H9 (cell line): ENCODE measurements around the gene HSD17B8. TPM values are rescaled to one million over a fixed set of nuclear protein-coding genes. Genes with fewer than 3 reads are reported as not detected.

Experiments used
- DNase-seq: peaks from one replicate; pipeline ENCODE4 v3.0.0-alpha.2; 2017
- H2AFZ ChIP-seq: one replicate; pipeline ENCODE4 v1.6.1; 2013; ENCODE audit warnings: mild to moderate bottlenecking, low read length, control low read depth, moderate library complexity
- H2AK5ac ChIP-seq: 2 replicates; pipeline ENCODE4 v1.6.1; 2013; ENCODE audit warnings: low read length, control low read depth, mixed read lengths; ENCODE audit not compliant: insufficient read length
- H2BK120ac ChIP-seq: one replicate; pipeline ENCODE4 v1.6.1; 2013; ENCODE audit warnings: low read depth, mild to moderate bottlenecking, low read length, control low read depth, inconsistent platforms; ENCODE audit not compliant: poor library complexity, severe bottlenecking
- H2BK12ac ChIP-seq: 2 replicates; pipeline ENCODE4 v1.6.1; 2013; ENCODE audit warnings: low read length, control low read depth, mixed read lengths, low read depth; ENCODE audit not compliant: insufficient read length
- H2BK15ac ChIP-seq: 2 replicates; pipeline ENCODE4 v1.6.1; 2013; ENCODE audit warnings: low read depth, low read length, control low read depth
- H2BK20ac ChIP-seq: one replicate; pipeline ENCODE4 v1.6.1; 2013; ENCODE audit warnings: low read depth, mild to moderate bottlenecking, low read length, control low read depth, inconsistent platforms; ENCODE audit not compliant: poor library complexity, severe bottlenecking
- H2BK5ac ChIP-seq: 2 replicates; pipeline ENCODE4 v1.6.1; 2013; ENCODE audit warnings: low read length, control low read depth, mixed read lengths; ENCODE audit not compliant: insufficient read length
- H3K14ac ChIP-seq: 2 replicates; pipeline ENCODE4 v1.6.1; 2013; ENCODE audit warnings: low read length, control low read depth; ENCODE audit not compliant: insufficient read depth
- H3K18ac ChIP-seq: 2 replicates; pipeline ENCODE4 v1.6.1; 2013; ENCODE audit warnings: low read depth, mild to moderate bottlenecking, mixed read lengths, low read length, control low read depth; ENCODE audit not compliant: insufficient read length
- H3K23ac ChIP-seq: 2 replicates; pipeline ENCODE4 v1.6.1; 2013; ENCODE audit warnings: low read length, control low read depth, mixed read lengths, low read depth; ENCODE audit not compliant: insufficient read length
- H3K23me2 ChIP-seq: 2 replicates; pipeline ENCODE4 v1.6.1; 2013; ENCODE audit warnings: low read depth, mild to moderate bottlenecking, mixed read lengths, low read length, control low read depth; ENCODE audit not compliant: insufficient read length, poor library complexity, severe bottlenecking
- H3K27ac ChIP-seq: 2 replicates; pipeline ENCODE4 v1.5.1; 2013; ENCODE audit warnings: low read length, control low read depth, mixed read lengths, low read depth; ENCODE audit not compliant: insufficient read length
- H3K27me3 ChIP-seq: 2 replicates; pipeline ENCODE4 v1.6.1; 2013; ENCODE audit warnings: low read length, control low read depth, inconsistent platforms; ENCODE audit not compliant: insufficient read depth
- H3K4ac ChIP-seq: 2 replicates; pipeline ENCODE4 v1.6.1; 2013; ENCODE audit warnings: low read depth, mild to moderate bottlenecking, control low read depth, inconsistent platforms, low read length, moderate library complexity
- H3K4me1 ChIP-seq: 2 replicates; pipeline ENCODE4 v1.6.1; 2013; ENCODE audit warnings: low read length, control low read depth, inconsistent platforms; ENCODE audit not compliant: insufficient read depth
- H3K4me2 ChIP-seq: 2 replicates; pipeline ENCODE4 v1.6.1; 2013; ENCODE audit warnings: low read length, control low read depth, mixed read lengths; ENCODE audit not compliant: insufficient read length, insufficient read depth
- H3K56ac ChIP-seq: 2 replicates; pipeline ENCODE4 v1.6.1; 2013; ENCODE audit warnings: low read depth, mild to moderate bottlenecking, mixed read lengths, low read length, control low read depth; ENCODE audit not compliant: insufficient read length
- H3K79me1 ChIP-seq: 2 replicates; pipeline ENCODE4 v1.6.1; 2013; ENCODE audit warnings: low read depth, mild to moderate bottlenecking, moderate library complexity, low read length, control low read depth, inconsistent platforms; ENCODE audit not compliant: insufficient read depth, poor library complexity, severe bottlenecking
- H3K79me2 ChIP-seq: 2 replicates; pipeline ENCODE4 v1.6.1; 2013; ENCODE audit warnings: low read length, control low read depth, inconsistent platforms; ENCODE audit not compliant: insufficient read depth
- H3K9ac ChIP-seq: 2 replicates; pipeline ENCODE4 v1.6.1; 2013; ENCODE audit warnings: low read length, control low read depth, mixed read lengths; ENCODE audit not compliant: insufficient read length; ENCODE audit errors: extremely low read depth
- H3K9me3 ChIP-seq: one replicate; pipeline ENCODE4 v1.6.1; 2013; ENCODE audit warnings: low read depth, low read length, inconsistent platforms; ENCODE audit not compliant: control insufficient read depth
- H3T11ph ChIP-seq: one replicate; pipeline ENCODE4 v1.6.1; 2013; ENCODE audit warnings: mild to moderate bottlenecking, low read length, control low read depth, inconsistent platforms
- H4K20me1 ChIP-seq: one replicate; pipeline ENCODE4 v1.6.1; 2013; ENCODE audit not compliant: control insufficient read depth, insufficient read length, insufficient read depth
- H4K5ac ChIP-seq: 2 replicates; pipeline ENCODE4 v1.6.1; 2013; ENCODE audit warnings: low read depth, mild to moderate bottlenecking, mixed read lengths, low read length, control low read depth; ENCODE audit not compliant: insufficient read length
- H4K8ac ChIP-seq: replicated peaks from 2 replicates; pipeline ENCODE4 v1.6.1; 2013; ENCODE audit warnings: low read length, control low read depth, mixed read lengths, low read depth; ENCODE audit not compliant: insufficient read length
- H4K91ac ChIP-seq: 2 replicates; pipeline ENCODE4 v1.6.1; 2013; ENCODE audit warnings: low read depth, mild to moderate bottlenecking, moderate library complexity, mixed read lengths, low read length, control low read depth; ENCODE audit not compliant: insufficient read length
- H3K27ac Mint-ChIP-seq, 3 experiments: 2 replicates in 2 of 3; 3 replicates in 1 of 3; pipeline ENCODE4 v1.8.0; 2020 to 2021; ENCODE audit warnings: mixed read lengths in 3 of 3, mild to moderate bottlenecking in 1 of 3, moderate library complexity in 1 of 3
- H3K27me3 Mint-ChIP-seq: 2 replicates; pipeline ENCODE4 v1.8.0; 2021; ENCODE audit warnings: low read depth, mild to moderate bottlenecking, moderate library complexity, mixed read lengths
- H3K36me3 Mint-ChIP-seq, 3 experiments: 2 replicates in 2 of 3; 3 replicates in 1 of 3; pipeline ENCODE4 v1.8.0; 2020 to 2021; ENCODE audit warnings: low read depth in 3 of 3, mixed read lengths in 3 of 3; ENCODE audit not compliant: insufficient read depth in 1 of 3
- H3K4me1 Mint-ChIP-seq, 2 experiments: 2 replicates each; pipeline ENCODE4 v1.8.0; 2020; ENCODE audit warnings: mixed read lengths in 2 of 2
- H3K4me3 Mint-ChIP-seq, 2 experiments: 2 replicates in 1 of 2; 3 replicates in 1 of 2; pipeline ENCODE4 v1.8.0; 2020 to 2021; ENCODE audit warnings: mild to moderate bottlenecking in 2 of 2, mixed read lengths in 2 of 2, moderate library complexity in 1 of 2
- H3K9me3 Mint-ChIP-seq, 2 experiments: 2 replicates in 1 of 2; 3 replicates in 1 of 2; pipeline ENCODE4 v1.8.0; 2020; ENCODE audit warnings: mild to moderate bottlenecking in 2 of 2, mixed read lengths in 2 of 2, moderate library complexity in 1 of 2
- CTCF ChIP-seq: fragments of 200-600 bp; sonication (generic); conservative IDR thresholded peaks from 3 replicates; pipeline ENCODE4 v1.8.0; 2021; ENCODE audit warnings: antibody characterized with exemption, mild to moderate bottlenecking
- WGBS: extraction: QIAGEN DNeasy Blood & Tissue Kit; methylation state at CpG from one replicate; pipeline ENCODE4 v1.1.7; 2013; ENCODE audit warnings: missing lambda C conversion rate, low lambda C conversion rate, mixed read lengths; ENCODE audit not compliant: insufficient read length; ENCODE audit errors: extremely low coverage; 5-methylcytosine and 5-hydroxymethylcytosine counted together
- total RNA-seq: library from RNA; stranded (reverse); gene quantifications from 2 replicates; pipeline ENCODE4 v1.2.1, GENCODE V29; 2021

HSD17B8 gene
- total RNA-seq, 1 experiment from 2014 or later, result 7.1 TPM

- TF ChIP-seq CTCF, result no peak
- Histone ChIP-seq H3K14ac (no peak overlapping the region), H4K91ac (no peak overlapping the region), H3K27ac (no peak overlapping the region), H2AFZ (no peak overlapping the region), H3T11ph (no peak overlapping the region), H4K8ac (no peak overlapping the region), H3K9ac (no peak overlapping the region), H3K4me1 (no peaks in the 10 kb centered on the region; the same call in 1 of the 2 replicates), H3K23ac (no peak overlapping the region), H2BK120ac (no peak overlapping the region), H4K20me1 (no peaks in the 10 kb centered on the region), H2BK12ac (no peak overlapping the region), H2BK5ac (no peak overlapping the region), H4K5ac (no peak overlapping the region), H3K9me3 (no peaks in the 10 kb centered on the region), H3K4me2 (no peak overlapping the region), H3K18ac (no peak overlapping the region), H3K79me2 (no peaks in the 10 kb centered on the region), H3K27me3 (peaks cover 3% of the 10 kb centered on the region; the same call in 1 of the 2 replicates), H3K23me2 (peaks cover 8% of the 10 kb centered on the region), H2AK5ac (no peak overlapping the region), H3K56ac (no peak overlapping the region), H2BK15ac (no peak overlapping the region), H3K79me1 (no peaks in the 10 kb centered on the region), H3K4ac (no peak overlapping the region), H2BK20ac (no peak overlapping the region)
- H3K27ac Mint-ChIP-seq, result no peak overlapping the region
- WGBS, result no CpG with 5 or more reads among the region's 1 CpG
- no peak overlapping the region for H3K4me3 Mint-ChIP-seq
- no peak for DNase-seq
- H3K4me1 Mint-ChIP-seq, result peaks cover 18 to 25% of the 10 kb centered on the region in 2 experiments
- peaks cover 73% of the 10 kb centered on the region for H3K27me3 Mint-ChIP-seq
- no peaks in the 10 kb centered on the region; a peak in 1 of 7 replicates for H3K36me3 Mint-ChIP-seq
- H3K9me3 Mint-ChIP-seq, result no peaks in the 10 kb centered on the region; a peak in 1 of 5 replicates
Observed at GRCh38 chr6:33187809-33188208, 16.6 kb upstream of the HSD17B8 start.
